IPS-18c (cell line): ENCODE data around the gene CHRDL2.
"Not testable (repeated sequence)": the region's sequence is repeated elsewhere in the genome, so short reads cannot be mapped to it uniquely, and the experiment has no call there.

Experiments used
- H3K4me3 ChIP-seq: 2 replicates; pipeline ENCODE4 v1.7.0; 2013; ENCODE audit warnings: low read depth, mild to moderate bottlenecking, low read length, moderate library complexity; ENCODE audit not compliant: insufficient read depth
- H3K9me3 ChIP-seq: one replicate; pipeline ENCODE4 v1.6.1; 2013; ENCODE audit warnings: mild to moderate bottlenecking, low read length, moderate library complexity; ENCODE audit not compliant: control insufficient read depth, insufficient read depth

CHRDL2 gene

GRCh38 chr11:74731301-74732094, at the start of gene CHRDL2:
CHRDL2 (minus strand) TSS chr11:74731426; CDS start chr11:74730888, 538 bp downstream.
- Histone ChIP-seq H3K4me3 (peak within 1 kb of the TSS; percentile 55), H3K9me3 (no peaks in the 10 kb centered on the region)

GRCh38 chr11:74780248-74781005, 49.2 kb upstream of the CHRDL2 start:
- Histone ChIP-seq H3K4me3 (no peak overlapping the region), H3K9me3 (no peaks in the 10 kb centered on the region)

GRCh38 chr11:74778581-74778980, 47.4 kb upstream of the CHRDL2 start:
- Histone ChIP-seq H3K9me3 (no peaks in the 10 kb centered on the region), H3K4me3 (no peak overlapping the region)

GRCh38 chr11:74777877-74778276, 46.7 kb upstream of the CHRDL2 start:
- Histone ChIP-seq H3K4me3 (no peak overlapping the region), H3K9me3 (no peaks in the 10 kb centered on the region)

- Histone ChIP-seq H3K4me3 (no peak overlapping the region), H3K9me3 (no peaks in the 10 kb centered on the region)
These were observed 45.8 kb upstream of the CHRDL2 start for GRCh38 chr11:74777038-74777437.

GRCh38 chr11:74776546-74776945, 45.3 kb upstream of the CHRDL2 start:
- H3K9me3 ChIP-seq = no peaks in the 10 kb centered on the region
- H3K4me3 ChIP-seq = no peak overlapping the region

- H3K4me3 ChIP-seq = no peak overlapping the region
- H3K9me3 ChIP-seq = no peaks in the 10 kb centered on the region
These were observed 44.5 kb upstream of the CHRDL2 start for GRCh38 chr11:74775762-74776161.

- Histone ChIP-seq H3K4me3 (no peak overlapping the region), H3K9me3 (no peaks in the 10 kb centered on the region)
These were observed 42.2 kb upstream of the CHRDL2 start for GRCh38 chr11:74773476-74773875.

- H3K4me3 ChIP-seq = no peak overlapping the region
- no peaks in the 10 kb centered on the region for H3K9me3 ChIP-seq
These were observed 39.9 kb upstream of the CHRDL2 start for GRCh38 chr11:74771139-74771538.

GRCh38 chr11:74770456-74770855, 39.2 kb upstream of the CHRDL2 start:
- Histone ChIP-seq H3K4me3 (no peak overlapping the region), H3K9me3 (no peaks in the 10 kb centered on the region)

- H3K9me3 ChIP-seq = no peaks in the 10 kb centered on the region
These were observed 38.0 kb upstream of the CHRDL2 start for GRCh38 chr11:74769055-74769707.

GRCh38 chr11:74768172-74768651, 37.0 kb upstream of the CHRDL2 start:
- not testable (repeated sequence) for H3K4me3 ChIP-seq, H3K9me3 ChIP-seq

More at GRCh38 chr11:74769055-74769707, 38.0 kb upstream of the CHRDL2 start:
- H3K4me3 ChIP-seq = no peak overlapping the region

- no peaks in the 10 kb centered on the region for H3K9me3 ChIP-seq
- no peak overlapping the region for H3K4me3 ChIP-seq
These were observed 35.7 kb upstream of the CHRDL2 start for GRCh38 chr11:74766905-74767304.

- no peak overlapping the region for H3K4me3 ChIP-seq
- no peaks in the 10 kb centered on the region for H3K9me3 ChIP-seq
These were observed 25.3 kb upstream of the CHRDL2 start for GRCh38 chr11:74756571-74756970.

GRCh38 chr11:74755395-74755995, 24.3 kb upstream of the CHRDL2 start:
- H3K9me3 ChIP-seq = no peaks in the 10 kb centered on the region
- H3K4me3 ChIP-seq = no peak overlapping the region

- Histone ChIP-seq H3K9me3 (no peaks in the 10 kb centered on the region), H3K4me3 (no peak overlapping the region)
These were observed 23.5 kb upstream of the CHRDL2 start for GRCh38 chr11:74754507-74755252.

GRCh38 chr11:74751303-74751702, 20.1 kb upstream of the CHRDL2 start:
- Histone ChIP-seq H3K9me3 (no peaks in the 10 kb centered on the region), H3K4me3 (no peak overlapping the region)
